ENCODE data around the gene SH3BP1.
"Not testable (repeated sequence)": the region's sequence is repeated elsewhere in the genome, so short reads cannot be mapped to it uniquely, and the experiment has no call there.

SH3BP1 gene

DNA sequence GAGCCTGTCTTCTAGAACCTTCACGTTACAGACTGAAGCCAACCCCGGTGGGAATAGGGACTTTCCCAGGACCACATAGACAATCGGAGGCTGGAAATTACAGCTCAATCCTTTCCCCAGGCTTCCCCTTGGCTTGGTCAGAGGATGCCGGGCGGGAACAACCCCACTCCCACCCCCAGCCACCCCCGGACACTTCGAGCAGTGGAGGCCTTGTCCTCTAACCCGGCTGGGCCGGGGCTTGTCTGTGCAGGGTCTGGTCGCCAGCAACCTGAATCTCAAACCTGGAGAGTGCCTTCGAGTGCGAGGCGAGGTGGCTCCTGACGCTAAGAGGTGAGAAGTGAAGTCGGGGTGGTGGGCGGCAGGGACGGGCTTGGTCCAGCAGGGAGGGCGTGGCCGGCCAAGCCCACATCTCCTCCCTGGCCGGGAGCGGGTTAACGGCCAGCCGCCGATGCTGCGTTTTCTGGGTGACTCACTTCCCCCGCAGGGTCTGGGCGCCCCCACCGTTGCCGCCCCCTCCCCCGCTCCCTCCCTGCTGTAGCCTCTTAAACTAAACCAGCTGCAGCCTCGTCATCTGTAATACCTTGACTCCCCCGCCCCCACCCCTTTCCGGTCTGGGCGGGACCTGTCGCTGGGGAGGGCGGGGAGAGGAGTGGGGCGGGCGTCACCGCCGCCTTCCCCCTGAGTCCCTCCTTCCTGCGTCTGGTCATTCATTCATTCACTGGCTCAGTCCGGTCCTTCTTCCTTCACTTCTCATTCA, 37.4 kb downstream of the SH3BP1 start:
- DNase-seq (ENCODE audit: low read depth in 1 of 2, low spot score in 1 of 2) = peak; percentile 88 to 90

GRCh38 chr22:37677493-37677974, 38.1 kb downstream of the SH3BP1 start:
- no peak for DNase-seq (ENCODE audit: low read depth in 1 of 2, low spot score in 1 of 2)

GRCh38 chr22:37678372-37678771, 38.9 kb downstream of the SH3BP1 start:
- no peak for DNase-seq (ENCODE audit: low read depth in 1 of 2, low spot score in 1 of 2)

DNA sequence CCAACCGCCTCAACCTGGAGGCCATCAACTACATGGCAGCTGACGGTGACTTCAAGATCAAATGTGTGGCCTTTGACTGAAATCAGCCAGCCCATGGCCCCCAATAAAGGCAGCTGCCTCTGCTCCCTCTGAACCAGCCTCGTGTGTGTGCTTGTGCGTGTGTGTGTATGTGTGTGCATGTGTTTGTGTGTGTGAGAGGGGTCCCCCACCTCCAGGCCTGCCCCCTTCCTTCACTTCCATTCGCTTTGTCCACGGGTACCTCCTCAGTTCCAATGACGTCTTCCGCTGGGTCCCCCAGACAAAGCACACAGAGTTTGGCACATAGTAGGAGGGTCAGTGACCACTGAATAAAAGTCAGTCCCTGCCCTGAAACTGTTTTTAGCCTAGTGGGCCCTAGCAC, 40.2 kb downstream of the SH3BP1 start:
- DNase-seq (ENCODE audit: low read depth in 1 of 2, low spot score in 1 of 2) = no peak

DNA sequence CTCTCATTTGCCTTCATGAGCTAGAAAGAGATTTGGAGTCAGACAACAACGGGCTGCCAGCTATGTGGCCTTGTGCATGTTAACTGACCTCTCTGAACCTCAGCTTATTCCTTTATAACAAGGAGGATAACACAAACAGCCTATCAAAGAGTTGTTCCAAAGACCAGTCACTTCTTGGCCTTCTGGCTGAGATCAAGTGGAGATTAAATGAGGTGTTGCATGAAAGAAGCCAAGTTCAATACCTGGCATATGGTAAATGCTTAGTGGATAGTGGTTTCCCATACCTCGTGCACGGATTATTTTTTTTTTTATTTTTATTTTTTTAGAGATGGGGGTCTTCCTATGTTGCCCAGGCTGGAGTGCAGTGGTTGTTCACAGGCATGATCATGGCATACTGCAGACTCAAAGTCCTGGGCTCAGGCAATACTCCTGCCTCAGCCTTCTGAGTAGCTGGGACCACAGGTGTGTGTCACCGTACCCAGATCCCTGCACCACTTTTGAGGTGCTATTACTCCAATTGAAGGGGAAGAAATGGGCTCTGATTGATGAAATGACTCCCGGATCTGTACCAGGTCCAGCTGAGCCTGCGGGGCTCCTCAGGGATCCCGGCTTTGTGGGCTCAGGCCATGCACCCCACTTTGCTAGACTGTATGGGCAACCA, 40.9 kb downstream of the SH3BP1 start:
- DNase-seq (ENCODE audit: low read depth in 1 of 2, low spot score in 1 of 2) = no peak

DNA sequence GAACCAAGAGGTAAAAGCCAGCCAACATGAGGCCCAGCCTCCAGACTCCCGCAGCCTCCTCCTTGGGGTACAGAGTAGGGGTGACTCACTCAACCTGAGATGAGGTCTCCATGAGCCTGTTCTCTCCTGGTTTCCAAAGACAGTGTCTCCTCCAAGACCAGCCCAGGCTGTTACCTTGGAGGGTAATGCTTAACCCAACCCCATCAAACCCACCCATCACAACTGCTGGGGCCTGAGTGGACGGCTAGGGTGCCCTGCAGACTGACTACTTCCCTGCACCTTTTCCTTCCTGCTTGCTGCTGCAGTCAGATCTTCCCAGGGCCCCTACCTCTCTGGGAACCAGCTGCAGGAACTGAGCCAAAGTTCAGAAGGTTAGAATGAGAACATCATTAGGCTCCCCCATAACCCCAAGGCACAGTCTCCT, 41.5 kb downstream of the SH3BP1 start:
- DNase-seq (ENCODE audit: low read depth in 1 of 2, low spot score in 1 of 2) = no peak

- DNase-seq (ENCODE audit: low read depth in 1 of 2, low spot score in 1 of 2) = peak; percentile 45 to 52
Observed at GRCh38 chr22:37681556-37682049, 42.1 kb downstream of the SH3BP1 start.

DNA sequence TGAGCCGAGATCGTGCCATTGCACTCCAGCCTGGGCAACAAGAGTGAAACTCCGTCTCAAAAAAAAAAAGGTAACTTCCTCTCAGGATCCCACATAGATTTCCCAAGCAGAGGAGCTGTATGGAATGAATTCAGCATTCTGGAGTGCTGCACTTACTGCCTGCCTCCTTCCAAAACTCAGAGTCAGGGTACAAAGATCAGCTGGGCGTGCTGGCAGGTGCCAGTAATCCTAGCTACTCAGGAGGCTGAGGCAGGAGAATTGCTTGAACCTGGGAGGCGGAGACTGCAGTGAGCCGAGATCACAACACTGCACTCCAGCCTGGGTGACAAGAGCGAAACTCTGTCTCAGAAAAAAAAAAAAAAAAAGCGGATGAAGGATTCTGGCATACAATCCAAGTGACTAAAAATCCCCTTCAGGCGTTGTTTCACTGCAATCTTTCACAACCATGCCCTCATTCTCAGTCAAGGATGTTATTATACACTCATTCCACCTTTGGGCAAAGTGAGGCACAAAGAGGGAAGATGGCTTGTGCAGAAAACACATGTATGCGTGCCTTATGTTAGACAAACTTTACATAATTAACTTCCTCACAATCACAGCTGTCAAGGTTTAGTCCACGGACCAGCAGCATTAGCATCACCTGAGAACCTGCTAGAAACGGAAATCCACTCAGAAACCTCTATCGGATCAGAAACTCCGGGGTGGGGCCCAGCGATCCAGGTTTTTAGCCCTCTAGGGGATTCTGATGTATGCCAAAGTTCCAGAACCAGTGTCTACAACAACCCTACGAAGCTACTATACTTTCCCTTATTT, 45.5 kb downstream of the SH3BP1 start:
- no peak for DNase-seq (ENCODE audit: low read depth in 1 of 2, low spot score in 1 of 2)

- peak; percentile 56 to 64 for DNase-seq (ENCODE audit: low read depth in 1 of 2, low spot score in 1 of 2)
Observed at GRCh38 chr22:37686002-37686982, 46.8 kb downstream of the SH3BP1 start, which contains the start of gene NOL12. TSS of gene NOL12 (plus strand) at chr22:37686343. CDS start at chr22:37686393, 50 bp downstream.

DNA sequence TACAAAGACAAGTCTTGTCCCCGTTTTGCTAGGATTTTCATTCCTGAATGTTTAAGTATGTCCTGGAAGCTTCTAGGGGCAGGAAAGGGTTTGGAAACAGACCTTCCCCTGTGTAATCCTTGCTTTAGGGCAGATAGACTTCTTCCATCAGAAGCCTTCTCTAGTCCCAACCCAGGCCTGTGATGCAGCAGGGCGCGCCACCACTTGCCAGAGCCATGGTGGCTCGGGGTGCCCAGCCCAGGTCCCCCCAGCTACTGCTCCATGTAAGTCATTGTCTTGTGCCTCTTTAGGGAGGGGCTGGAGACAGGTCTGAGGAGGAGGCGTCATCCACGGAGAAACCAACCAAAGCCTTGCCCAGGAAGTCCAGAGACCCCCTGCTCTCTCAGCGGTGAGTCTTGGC, 50.9 kb downstream of the SH3BP1 start:
- no peak for DNase-seq (ENCODE audit: low read depth in 1 of 2, low spot score in 1 of 2)

GRCh38 chr22:37690901-37691504, 51.5 kb downstream of the SH3BP1 start:
- DNase-seq (ENCODE audit: low read depth in 1 of 2, low spot score in 1 of 2) = no peak

DNA sequence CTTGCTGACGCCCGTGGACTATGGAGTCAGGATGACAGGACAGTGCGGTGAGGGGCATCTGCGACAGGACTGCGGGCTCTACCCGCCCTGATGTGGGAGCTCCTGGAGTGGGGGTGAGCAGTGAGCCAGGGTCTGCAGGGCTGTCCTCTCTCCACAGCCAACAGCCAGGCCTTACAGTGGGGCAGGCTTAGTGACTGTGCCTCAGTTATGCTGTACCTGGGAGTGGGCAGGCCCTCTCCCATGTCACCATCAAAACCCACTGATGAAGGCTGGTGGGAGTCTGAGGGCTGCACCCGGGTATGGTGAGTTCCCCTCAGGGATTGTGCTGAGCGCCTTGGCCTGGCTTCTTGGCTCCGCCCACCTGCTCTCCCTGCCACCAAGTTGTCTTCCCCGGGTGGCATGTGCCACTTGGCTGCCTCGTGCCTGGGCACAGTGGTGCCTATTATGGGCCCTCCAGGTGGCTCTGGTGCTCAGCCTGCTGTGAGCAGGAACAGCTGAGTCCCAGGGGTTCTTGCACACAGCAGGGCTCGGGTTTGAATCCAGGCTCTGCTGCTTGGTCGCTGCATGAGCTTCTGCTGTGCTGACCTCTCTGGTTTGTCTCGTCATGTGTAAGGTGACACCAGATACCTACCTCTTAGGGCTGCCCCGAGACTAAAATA, 53.3 kb downstream of the SH3BP1 start:
- DNase-seq (ENCODE audit: low read depth in 1 of 2, low spot score in 1 of 2) = no peak

DNA sequence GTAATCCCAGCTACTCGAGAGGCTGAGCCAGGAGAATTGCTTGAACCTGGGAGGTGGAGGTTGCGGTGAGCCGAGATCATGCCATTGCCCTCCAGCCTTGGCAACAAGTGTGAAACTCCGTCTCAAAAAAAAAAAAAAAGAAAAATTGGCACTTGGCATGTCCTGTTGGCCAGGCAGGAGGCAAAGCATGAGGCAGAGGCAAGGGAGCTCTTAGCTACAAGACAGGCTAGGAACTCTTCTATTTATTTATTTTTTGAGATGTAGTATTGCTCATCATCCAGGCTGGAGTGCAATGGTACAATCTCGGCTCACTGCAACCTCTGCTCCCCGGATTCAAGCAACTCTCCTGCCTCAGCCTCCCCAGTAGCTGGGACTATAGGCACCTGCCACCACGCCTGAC, 54.7 kb downstream of the SH3BP1 start:
- not testable (repeated sequence) for DNase-seq (ENCODE audit: low read depth in 1 of 2, low spot score in 1 of 2)

- DNase-seq (ENCODE audit: low read depth in 1 of 2, low spot score in 1 of 2) = not testable (repeated sequence)
Observed at GRCh38 chr22:37696260-37696656, 56.8 kb downstream of the SH3BP1 start.

DNA sequence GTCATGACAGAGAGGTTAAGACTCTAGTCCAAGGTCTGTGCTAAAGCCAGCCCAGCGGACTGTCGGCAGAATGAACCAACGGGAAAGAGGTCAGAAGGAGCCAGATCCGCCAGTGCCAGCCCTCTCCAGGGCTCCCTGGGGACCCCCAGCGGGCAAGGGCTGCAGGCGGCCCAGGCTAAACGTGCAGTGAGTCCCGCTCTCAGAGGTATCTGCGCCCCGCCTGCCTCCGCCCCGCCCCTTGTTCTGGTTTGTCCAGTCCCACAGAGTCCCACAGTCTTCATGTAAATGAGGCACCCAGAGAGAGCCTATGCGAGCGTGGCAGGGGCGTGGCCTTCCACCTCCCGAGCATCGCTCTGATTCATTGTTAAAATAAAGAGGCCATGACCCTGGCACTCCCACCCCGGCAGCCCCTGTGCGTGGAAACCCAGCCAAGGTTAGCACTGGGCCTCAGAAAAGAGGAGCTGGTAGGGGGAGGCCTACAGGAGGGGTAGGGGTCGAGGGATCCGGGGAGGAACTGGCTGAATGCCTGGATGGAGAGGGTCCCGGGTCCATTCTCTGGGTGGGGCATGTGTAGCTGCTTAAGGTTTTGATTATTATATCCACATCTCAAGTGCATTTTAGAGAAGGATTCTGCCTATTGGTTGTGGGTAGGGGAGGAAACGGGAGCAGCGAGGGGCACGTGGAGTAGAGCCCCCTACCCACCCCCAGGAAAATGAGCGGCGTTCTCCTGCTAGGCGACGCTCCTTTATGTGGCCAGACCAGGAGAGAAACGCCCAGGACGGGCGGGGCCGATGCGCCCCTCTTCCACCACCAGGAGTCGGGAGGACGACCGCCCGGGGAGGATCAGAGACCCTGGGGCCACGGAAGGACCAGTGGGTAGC, 57.4 kb downstream of the SH3BP1 start, which contains the start of gene TRIOBP:
TSS of gene TRIOBP (plus strand) at position 392 of the 881 bp plus-strand sequence. CDS start 4,318 bp downstream, outside the sequence.
- peak; percentile 61 to 76 for DNase-seq (ENCODE audit: low read depth in 1 of 2, low spot score in 1 of 2)

DNA sequence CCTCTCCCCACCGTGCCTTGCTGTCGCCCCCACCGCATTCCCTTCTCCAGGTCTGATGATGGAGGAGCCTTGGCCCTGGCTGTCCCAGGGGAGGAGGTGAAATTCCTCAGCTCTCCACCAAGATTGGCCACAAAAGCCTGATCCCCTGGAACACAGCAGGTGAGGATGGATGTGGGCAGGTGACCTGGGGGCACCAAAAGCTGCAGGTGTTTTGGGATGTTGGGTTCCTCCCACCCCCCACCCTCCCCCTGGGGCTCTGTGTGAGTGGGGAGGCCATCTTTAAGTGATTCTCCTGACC, 58.0 kb downstream of the SH3BP1 start:
- no peak for DNase-seq (ENCODE audit: low read depth in 1 of 2, low spot score in 1 of 2)

DNA sequence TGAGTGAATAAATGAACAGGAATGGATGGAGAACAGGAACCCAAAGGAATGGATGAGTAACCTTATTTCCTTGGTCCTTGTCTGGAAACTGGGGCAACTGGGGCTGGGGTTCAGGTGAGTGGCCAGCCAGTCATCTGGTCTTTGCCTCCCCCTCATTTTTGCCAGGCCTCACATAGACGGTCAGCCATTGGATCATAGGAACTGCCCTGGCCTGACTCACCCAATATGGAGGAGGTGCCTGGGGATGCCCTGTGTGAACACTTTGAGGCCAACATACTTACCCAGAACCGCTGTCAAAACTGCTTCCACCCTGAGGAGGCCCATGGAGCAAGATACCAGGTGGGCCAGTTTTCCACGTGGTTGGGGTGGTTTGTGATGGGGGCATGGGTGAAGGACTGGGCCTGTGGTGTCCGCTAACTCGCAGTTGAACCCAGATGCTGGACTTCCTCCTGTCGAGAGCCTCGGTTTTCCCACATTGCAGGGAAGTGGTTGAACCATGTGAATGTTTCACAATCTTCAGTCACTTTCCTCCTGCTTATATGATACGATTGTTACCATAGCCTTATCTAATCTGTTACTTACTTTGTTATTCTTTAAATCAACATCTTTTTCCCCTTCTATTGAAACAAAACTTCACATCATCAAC, 61.8 kb downstream of the SH3BP1 start:
- no peak for DNase-seq (ENCODE audit: low read depth in 1 of 2, low spot score in 1 of 2)

DNA sequence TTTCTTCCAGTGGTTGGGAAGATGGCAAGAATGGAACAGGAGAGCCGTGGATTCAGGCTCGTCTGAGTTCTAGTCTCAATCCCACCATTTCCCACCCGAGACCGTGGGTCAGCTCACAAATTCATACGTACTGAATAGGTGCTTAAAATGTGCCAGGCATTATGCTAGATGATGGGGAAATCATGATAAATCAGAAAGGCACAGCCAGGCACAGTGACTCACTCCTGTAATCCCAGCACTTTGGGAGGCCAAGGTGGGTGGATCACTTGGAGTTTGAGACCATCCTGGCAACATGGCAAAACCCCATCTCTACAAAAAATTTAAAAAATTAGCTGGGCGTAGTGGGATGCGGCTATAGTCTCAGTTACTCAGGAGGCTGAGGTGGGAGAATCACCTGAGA, 64.4 kb downstream of the SH3BP1 start:
- no peak for DNase-seq (ENCODE audit: low read depth in 1 of 2, low spot score in 1 of 2)

All from stimulated activated CD4-positive, alpha-beta T cell treated with anti-CD3 and anti-CD28 coated beads, Interleukin-15, amount 100 ng/mL, for 1 hour (primary cell).